ENCODE measurements around the gene NDUFA13. TPM values are rescaled to one million over a fixed set of nuclear protein-coding genes. Genes with fewer than 3 reads are reported as not detected.

NDUFA13 gene
- total RNA-seq, 1 experiment from 2014 or later, result 339 TPM

GRCh38 chr19:19475015-19475765 lies 40.8 kb upstream of the NDUFA13 start:
- ChIA-PET CTCF (no interaction called here), RAD21 (ENCODE audit: low non-redundant PET in 1 of 2, low total read pairs in 2 of 2, uncharacterized antibody in 2 of 2, unreplicated experiment in 2 of 2) (no interaction called here), POLR2A (no interaction called here)
- BruUV-seq (replicated peaks), result no TSS peak
- no peak overlapping the region for H3K4me3 ChIP-seq (replicated peaks in 1 of 2; ENCODE audit: low read depth in 1 of 2, low read length in 2 of 2)
- intact Hi-C loops (cut with micrococcal nuclease), result no loop called here
- ATAC-seq, result no peak
- H3K79me2 ChIP-seq (ENCODE audit: insufficient read depth, low read length), result peaks cover 100% of the 10 kb centered on the region
- no peaks in the 10 kb centered on the region for H3K27me3 ChIP-seq (ENCODE audit: insufficient read depth, low read length)
- TF ChIP-seq ZNF274 (IDR thresholded peaks at IDR 0.05; ENCODE audit: low read depth, low read length), result no peak
- TF ChIP-seq JUND (IDR thresholded peaks at IDR 0.05), result no peak
- TF ChIP-seq EZH2phosphoT487 (IDR thresholded peaks at IDR 0.05; ENCODE audit: borderline replicate concordance), result no peak
- TF ChIP-seq REST (IDR thresholded peaks at IDR 0.05; ENCODE audit: low read depth), result no peak
- no peak for TF ChIP-seq ZBTB33 (IDR thresholded peaks at IDR 0.05; ENCODE audit: extremely low read depth, insufficient replicate concordance, low read length)
- TF ChIP-seq FOSL1 (IDR thresholded peaks at IDR 0.05; ENCODE audit: low read depth), result no peak
- no peak for TF ChIP-seq ZFX (IDR thresholded peaks at IDR 0.05)
- TF ChIP-seq CTCF (IDR thresholded peaks at IDR 0.05 in 2 of 3, conservative IDR thresholded peaks at IDR 0.05 in 1 of 3; ENCODE audit: borderline replicate concordance in 1 of 3, insufficient read depth in 1 of 3, low read depth in 2 of 3, low read length in 2 of 3), result no peak
- TF ChIP-seq CEBPB (IDR thresholded peaks at IDR 0.05; ENCODE audit: low read depth), result no peak
- no peak for TF ChIP-seq EGR1 (IDR thresholded peaks at IDR 0.05; ENCODE audit: low read depth)
- no peak for TF ChIP-seq ATF3 (IDR thresholded peaks at IDR 0.05)
- TF ChIP-seq MAX (IDR thresholded peaks at IDR 0.05), result no peak
- TF ChIP-seq RAD21 (IDR thresholded peaks at IDR 0.05; ENCODE audit: low read depth), result no peak
- TF ChIP-seq CBX3 (IDR thresholded peaks at IDR 0.05; ENCODE audit: low read depth), result no peak
- TF ChIP-seq POLR2AphosphoS5 (IDR thresholded peaks at IDR 0.05; ENCODE audit: low read depth, low read length), result no peak
- H4K20me1 ChIP-seq (ENCODE audit: insufficient read depth), result peaks cover 7% of the 10 kb centered on the region; the same call in 1 of the 2 replicates
- no peaks in the 10 kb centered on the region for H3K9me3 ChIP-seq (ENCODE audit: control insufficient read depth in 1 of 2, insufficient read depth in 1 of 2, low read depth in 1 of 2, low read length in 2 of 2)
- DNase-seq (ENCODE audit: low read depth, low spot score), result no peak
- peaks cover 0 to 6% of the 10 kb centered on the region in 2 experiments; a peak in 2 of 4 replicates for H3K4me1 ChIP-seq (ENCODE audit: control insufficient read depth in 1 of 2, insufficient read depth in 2 of 2, low read length in 2 of 2)
- no peak overlapping the region for H2AFZ ChIP-seq (ENCODE audit: low read depth, low read length, poor library complexity, severe bottlenecking)
- no peak overlapping the region for H3K27ac ChIP-seq (ENCODE audit: low read depth, low read length)
- H3K9me2 ChIP-seq (ENCODE audit: insufficient read depth), result no peaks in the 10 kb centered on the region
- H3K9ac ChIP-seq (ENCODE audit: low read length), result no peak overlapping the region
- H3K36me3 ChIP-seq (ENCODE audit: control insufficient read depth in 1 of 2, insufficient read depth in 2 of 2, low read length in 2 of 2), result peaks cover 0 to 9% of the 10 kb centered on the region in 2 experiments; a peak in 3 of 4 replicates
- no peak overlapping the region for H3K4me2 ChIP-seq (ENCODE audit: low read length)

Measured in HCT116 (cell line).